NCI-H748 (cell line): ENCODE results near the gene NCAPD3.

Experiments used
- DNase-seq: peaks from one replicate; lab custom pipeline; 2025; ENCODE audit not compliant: unreplicated experiment; lab: John Stamatoyannopoulos, UW

NCAPD3 gene

GRCh38 chr11:134159652-134160051 lies 64.1 kb downstream of the NCAPD3 start:
- DNase-seq, result no peak

- DNase-seq, result no peak
Measured at GRCh38 chr11:134158023-134158422, 65.7 kb downstream of the NCAPD3 start.

GRCh38 chr11:134157451-134157850 lies 66.3 kb downstream of the NCAPD3 start:
- no peak for DNase-seq

- no peak for DNase-seq
Measured at GRCh38 chr11:134155946-134156865, 67.6 kb downstream of the NCAPD3 start.

GRCh38 chr11:134155456-134155855 lies 68.3 kb downstream of the NCAPD3 start:
- no peak for DNase-seq

- no peak for DNase-seq
Measured at GRCh38 chr11:134154441-134154840, 69.3 kb downstream of the NCAPD3 start.

GRCh38 chr11:134153147-134153905 lies 70.4 kb downstream of the NCAPD3 start:
- DNase-seq, result no peak

- no peak for DNase-seq
Measured at GRCh38 chr11:134152696-134153095, 71.1 kb downstream of the NCAPD3 start.

- no peak for DNase-seq
Measured at GRCh38 chr11:134151083-134151747, 72.6 kb downstream of the NCAPD3 start.

GRCh38 chr11:134150195-134150903 lies 73.4 kb downstream of the NCAPD3 start:
- no peak for DNase-seq

- no peak for DNase-seq
Measured at GRCh38 chr11:134149371-134149770, 74.4 kb downstream of the NCAPD3 start.

- DNase-seq, result no peak
Measured at GRCh38 chr11:134146598-134146997, 77.2 kb downstream of the NCAPD3 start.

GRCh38 chr11:134145715-134146114 lies 78.1 kb downstream of the NCAPD3 start:
- no peak for DNase-seq

- DNase-seq, result no peak
Measured at GRCh38 chr11:134144744-134145143, 79.0 kb downstream of the NCAPD3 start.

GRCh38 chr11:134143801-134144200 lies 80.0 kb downstream of the NCAPD3 start:
- no peak for DNase-seq

- DNase-seq, result no peak
Measured at GRCh38 chr11:134142536-134142935, 81.2 kb downstream of the NCAPD3 start.

- no peak for DNase-seq
Measured at GRCh38 chr11:134140961-134141490, 82.7 kb downstream of the NCAPD3 start.

- DNase-seq, result peak; percentile 62
Measured at GRCh38 chr11:134139873-134140331, 83.9 kb downstream of the NCAPD3 start.

GRCh38 chr11:134139303-134139872 lies 84.4 kb downstream of the NCAPD3 start:
- no peak for DNase-seq

GRCh38 chr11:134138376-134138775 lies 85.4 kb downstream of the NCAPD3 start:
- DNase-seq, result no peak
